HTERT RPE-1 (cell line): ENCODE data around the gene APOBEC2.

Source experiments
- in situ Hi-C: fragments of 300-500 bp; cut with MboI; formaldehyde crosslinking; loops from 4 replicates; pipeline ENCODE4 v1.14.3; 2020; ENCODE audit warnings: low sequenced_read_pairs

The APOBEC2 gene

DNA sequence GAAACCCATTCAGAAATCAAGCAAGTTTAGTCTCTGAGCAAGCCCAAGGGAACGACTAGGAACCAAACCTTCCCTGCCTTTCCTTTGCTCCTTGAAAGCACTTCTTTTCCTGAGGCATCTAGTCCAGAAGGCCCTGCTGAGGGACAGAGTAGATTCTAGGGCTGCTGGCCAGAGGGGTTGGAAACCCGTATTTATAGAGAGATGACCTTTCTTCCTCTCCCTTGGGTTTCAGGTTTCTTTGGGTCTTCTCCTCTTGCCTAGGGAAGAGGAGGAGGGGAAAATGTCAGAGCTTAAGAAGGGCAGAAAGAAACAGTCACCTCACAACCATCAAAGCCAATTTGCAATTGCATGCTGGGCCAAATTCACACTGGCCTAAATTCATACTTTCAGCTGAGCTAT is 5.8 kb downstream of the APOBEC2 start:
- in situ Hi-C loops = no loop called here

GRCh38 chr6:41059556-41059955 is 6.6 kb downstream of the APOBEC2 start:
- in situ Hi-C loops = no loop called here

- in situ Hi-C loops = no loop called here
Measured at GRCh38 chr6:41061196-41061726, 8.3 kb downstream of the APOBEC2 start.

DNA sequence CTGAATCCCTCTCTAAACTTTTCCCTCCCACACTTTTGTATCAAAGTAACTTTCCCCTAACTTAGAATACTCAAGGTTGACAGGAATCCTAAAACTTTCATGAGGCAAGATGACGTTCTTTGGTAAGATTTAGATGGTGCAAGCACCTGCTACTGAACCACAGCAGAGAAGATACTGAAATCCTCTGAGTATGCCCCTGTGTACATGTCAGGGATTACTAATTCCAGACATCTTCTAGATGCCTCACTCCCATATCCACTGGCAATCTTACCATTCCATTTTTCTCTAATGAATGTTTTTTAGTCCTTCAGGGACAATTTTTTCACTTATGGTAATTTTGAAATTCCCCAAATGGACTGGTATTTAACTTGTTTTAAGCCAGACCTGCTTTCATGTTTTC is 9.1 kb downstream of the APOBEC2 start:
- in situ Hi-C loops = no loop called here

DNA sequence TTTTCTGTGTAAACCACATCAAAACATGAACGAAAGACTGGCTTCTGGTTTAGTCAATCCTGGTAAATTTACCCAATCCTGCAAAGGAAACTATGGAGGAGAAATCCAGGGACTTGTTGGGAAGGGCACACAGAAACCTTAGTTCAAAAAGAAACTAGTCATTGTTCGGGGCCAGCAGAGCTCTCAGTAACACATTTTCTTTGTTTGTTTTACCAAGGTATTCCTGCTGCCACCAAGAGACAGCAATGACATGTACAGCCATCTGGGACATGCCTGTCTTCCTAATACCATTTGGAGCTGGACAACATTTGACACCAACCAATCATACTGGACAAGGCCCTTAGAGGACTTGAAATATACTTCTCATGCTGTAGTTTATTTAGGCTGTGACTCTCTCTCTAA is 10.9 kb downstream of the APOBEC2 start:
- in situ Hi-C loops = no loop called here

DNA sequence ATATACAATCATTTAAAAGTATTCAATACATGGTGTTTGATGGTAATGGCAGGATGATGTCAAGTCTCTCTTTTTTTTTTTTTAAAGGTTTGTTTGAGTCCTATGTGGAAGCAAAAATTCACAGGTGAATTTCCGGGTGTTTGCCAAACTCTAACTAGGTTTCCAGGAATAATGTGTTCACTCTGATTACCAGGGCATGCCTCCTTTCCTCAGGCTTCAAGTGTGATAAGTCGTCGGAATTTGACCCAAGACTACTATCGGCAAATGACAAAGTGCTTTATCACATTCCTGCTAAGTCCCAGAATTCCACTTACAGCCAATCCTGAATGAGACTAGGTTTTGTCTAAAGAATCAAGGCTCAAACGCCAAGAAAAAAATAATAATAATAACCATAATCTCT is 11.8 kb downstream of the APOBEC2 start:
- in situ Hi-C loops = no loop called here

GRCh38 chr6:41065550-41066026 is 12.6 kb downstream of the APOBEC2 start:
- in situ Hi-C loops = no loop called here

GRCh38 chr6:41066867-41067304 is 13.9 kb downstream of the APOBEC2 start:
- in situ Hi-C loops = no loop called here

DNA sequence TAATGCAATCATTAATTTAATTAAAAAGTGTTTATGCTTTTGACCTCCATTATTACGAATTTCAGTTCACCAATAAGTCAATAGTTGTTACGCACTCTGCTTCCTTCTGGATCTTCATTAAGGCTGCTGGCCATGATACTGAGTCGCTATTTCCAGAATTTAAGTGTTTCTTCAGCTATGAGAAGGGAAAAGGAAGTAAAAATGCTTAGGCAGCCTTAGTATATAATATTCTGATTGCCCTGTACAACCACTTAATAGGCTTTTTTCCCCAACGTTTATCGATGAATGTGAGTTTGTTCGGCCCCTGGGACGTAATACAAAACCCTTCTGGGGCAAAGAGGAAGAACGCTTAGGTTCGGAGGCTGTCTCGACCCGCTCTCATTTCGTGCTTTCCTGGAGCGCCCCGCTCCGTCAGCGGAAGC is 18.5 kb downstream of the APOBEC2 start:
- in situ Hi-C loops = no loop called here

DNA sequence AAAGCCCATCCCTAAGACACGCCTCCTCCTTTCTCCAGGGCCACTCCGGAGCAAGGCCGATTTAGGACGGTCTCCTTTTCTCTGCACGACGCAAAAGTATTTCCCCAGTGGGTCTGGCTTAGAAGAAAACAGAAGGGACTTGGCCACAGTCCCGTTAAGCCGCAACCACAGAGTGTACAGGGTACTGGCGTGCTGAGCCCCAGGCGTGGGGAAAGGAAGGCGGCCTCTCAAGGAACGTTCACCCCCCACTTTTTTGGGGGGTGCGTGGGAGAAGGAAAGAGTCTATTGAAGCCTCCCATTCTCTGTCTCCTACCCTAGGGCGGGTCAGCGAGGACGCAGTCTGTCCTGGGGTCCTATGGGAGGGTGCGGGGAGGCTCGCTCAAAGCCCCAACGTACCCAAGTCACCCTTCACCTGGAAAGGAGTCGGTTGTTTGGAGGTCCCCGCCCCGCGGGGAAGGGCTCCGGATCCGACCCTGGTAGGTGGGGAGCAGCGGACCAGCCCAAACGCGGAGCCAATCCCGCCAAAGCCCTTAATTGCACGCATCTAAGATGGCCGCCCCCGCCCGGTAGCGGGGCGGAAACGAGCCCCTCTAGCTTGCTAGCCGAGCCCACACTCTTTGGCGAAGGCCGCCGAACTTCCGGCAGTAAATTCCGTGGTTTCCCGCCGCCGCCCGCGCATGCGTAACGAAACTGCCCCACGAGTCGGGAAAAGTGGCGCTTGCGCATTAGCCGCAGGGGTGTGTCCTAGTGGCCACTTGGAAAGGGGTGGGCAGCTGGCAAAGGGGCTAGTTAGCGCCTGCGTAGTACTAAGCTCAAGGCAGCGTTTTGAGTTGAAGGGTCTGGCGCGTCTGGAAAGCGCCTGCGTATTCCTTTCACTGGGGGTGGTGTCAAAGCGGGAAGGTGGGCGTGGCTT is 19.2 kb downstream of the APOBEC2 start, which contains the start of gene OARD1:
Gene OARD1 (minus strand): TSS at position 434 of the 913 bp plus-strand sequence. CDS start 722 bp downstream, outside the sequence.
- in situ Hi-C loops = no loop called here

GRCh38 chr6:41072836-41073202 is 19.8 kb downstream of the APOBEC2 start, which contains the start of gene NFYA:
Gene NFYA, plus strand, starts transcription at chr6:41072974. Its CDS starts 6,116 bp downstream, at chr6:41079090.
- in situ Hi-C loops = no loop called here

- in situ Hi-C loops = no loop called here
Measured at GRCh38 chr6:41073203-41073967, 20.4 kb downstream of the APOBEC2 start.

- in situ Hi-C loops = no loop called here
Measured at GRCh38 chr6:41073968-41074691, 21.1 kb downstream of the APOBEC2 start.

DNA sequence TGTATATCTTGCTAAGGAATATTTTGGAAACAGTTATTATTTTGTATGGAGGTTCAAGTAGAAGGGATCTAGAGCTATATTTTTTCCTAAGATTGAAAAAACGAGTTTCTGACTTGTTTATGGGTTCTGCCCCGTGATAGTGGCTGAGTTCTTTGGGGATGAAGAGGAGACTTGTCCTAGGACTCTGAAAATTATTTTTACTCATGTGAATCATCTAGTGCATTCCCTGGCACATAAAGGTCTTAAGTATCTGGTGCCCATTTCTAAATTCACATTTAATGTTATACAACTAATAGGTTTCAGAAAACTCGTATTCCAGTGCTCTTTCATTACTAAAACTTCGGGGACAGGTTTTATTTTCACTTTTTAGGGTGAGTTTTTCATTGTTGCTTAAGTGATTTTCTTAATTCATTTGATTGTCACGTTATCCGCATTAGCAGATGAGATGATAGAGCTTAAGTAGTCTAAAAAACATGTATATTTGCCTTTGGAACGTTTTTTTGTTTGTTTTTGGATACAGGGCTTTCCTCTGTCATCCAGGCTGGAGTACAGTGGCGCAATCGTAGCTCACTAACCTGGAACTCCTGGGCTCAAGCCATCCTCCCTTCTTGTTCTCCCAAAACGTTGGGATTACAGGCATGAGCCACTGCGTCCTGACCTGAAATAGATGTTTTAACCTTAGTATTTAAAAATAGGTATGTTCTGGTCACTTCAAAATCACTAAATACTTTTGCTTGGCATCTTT is 21.9 kb downstream of the APOBEC2 start:
- in situ Hi-C loops = no loop called here

DNA sequence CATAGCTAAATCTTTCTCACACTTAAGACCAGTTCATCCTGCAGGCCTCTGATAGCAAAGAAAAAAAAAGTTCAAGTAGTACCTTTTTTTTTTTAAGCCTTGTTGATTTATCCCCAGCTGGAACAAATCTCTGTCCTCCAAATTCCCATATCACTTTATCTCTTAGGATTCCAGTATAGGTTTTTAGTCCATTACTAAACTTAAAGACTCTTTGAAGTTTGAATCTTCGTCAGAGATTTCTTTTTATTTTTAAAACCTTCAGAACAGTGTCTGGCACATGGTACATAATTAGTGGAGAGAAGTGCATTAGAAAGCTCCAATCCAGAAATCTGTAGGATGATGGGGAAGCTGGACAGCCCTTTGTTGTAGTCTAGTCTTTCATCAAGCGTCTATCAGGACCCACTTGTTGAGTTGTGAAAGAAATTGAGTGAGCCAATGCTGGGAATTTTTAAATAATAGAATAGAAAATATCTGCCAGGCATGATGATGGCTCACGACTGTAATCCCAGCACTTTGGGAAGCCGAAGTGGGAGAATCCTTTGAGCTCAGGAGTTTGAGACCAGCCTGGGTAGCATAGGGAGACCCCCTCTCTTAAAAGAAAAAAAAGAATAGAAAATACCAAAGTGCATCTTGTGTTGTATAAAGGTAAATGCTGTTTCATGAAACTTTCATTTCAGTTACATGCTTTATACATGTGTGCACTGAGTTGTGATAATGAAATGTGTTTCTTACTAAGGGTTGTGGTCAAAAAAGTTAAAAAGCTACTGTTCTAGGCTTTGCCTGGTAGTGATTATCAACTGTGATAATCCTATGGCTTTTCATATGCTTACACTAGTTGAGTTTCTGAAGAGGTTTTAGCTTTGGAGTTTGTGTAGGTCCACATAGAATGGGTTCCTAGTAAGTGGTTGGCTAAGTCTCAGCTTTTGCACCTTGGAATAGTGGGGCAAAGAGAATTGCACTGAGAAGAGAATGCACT is 22.9 kb downstream of the APOBEC2 start:
- in situ Hi-C loops = no loop called here

GRCh38 chr6:41077536-41077935 is 24.5 kb downstream of the APOBEC2 start:
- in situ Hi-C loops = no loop called here

DNA sequence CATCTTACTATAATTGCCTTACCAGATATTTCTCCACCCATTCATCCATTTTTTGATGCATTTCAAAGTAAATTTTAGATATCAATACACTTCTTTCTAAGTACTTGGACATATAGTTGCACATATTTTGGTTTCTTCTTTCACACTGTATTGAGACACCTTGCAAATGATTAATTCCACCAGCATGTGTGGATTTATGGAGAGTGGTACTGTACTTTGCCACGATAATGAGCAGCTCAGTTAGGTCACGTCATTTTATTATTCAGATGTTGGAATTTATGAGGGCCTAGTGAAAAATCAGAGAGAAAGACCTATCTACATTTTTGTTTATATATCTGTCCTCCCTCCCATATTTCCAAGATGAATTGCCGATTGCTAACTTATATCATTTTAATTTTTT is 25.1 kb downstream of the APOBEC2 start:
- in situ Hi-C loops = no loop called here

GRCh38 chr6:41079080-41079479 is 26.1 kb downstream of the APOBEC2 start:
- in situ Hi-C loops = no loop called here

GRCh38 chr6:41080621-41081020 is 27.6 kb downstream of the APOBEC2 start:
- in situ Hi-C loops = no loop called here
